Measurements from ENCODE around the gene DENND1A.

DNA sequence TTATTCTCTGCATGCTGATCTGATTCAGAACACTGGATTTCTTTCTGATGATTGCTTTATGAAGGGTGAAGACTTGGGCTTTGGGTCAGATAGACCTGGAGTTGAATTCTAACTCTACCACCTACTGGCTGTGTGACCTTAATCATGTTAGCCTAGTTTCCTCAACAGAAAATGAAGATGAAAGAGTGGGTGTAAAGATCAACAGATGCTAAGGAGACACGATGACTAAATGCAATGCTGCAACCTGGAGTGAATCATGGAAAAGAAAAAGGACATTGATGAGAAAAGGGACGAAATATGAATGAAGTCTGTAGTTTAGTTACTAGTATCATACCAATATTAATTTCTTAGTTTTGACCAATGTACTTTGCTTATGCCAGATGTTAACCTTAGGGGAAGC lies 27.8 kb upstream of the DENND1A start:
- TF ChIP-seq CTCF (conservative IDR thresholded peaks at IDR 0.05; ENCODE audit: low read depth in 2 of 2) (no peak), JUNB (IDR thresholded peaks at IDR 0.05; ENCODE audit: unreplicated experiment) (no peak)
